ENCODE data around the gene TMEM121.

- no peak for TF ChIP-seq SIN3A (IDR thresholded peaks at IDR 0.05; ENCODE audit: borderline replicate concordance, insufficient read depth, low read length)
- no peak for TF ChIP-seq POLR2AphosphoS5 (IDR thresholded peaks at IDR 0.05; ENCODE audit: low read depth, low read length)
- TF ChIP-seq REST (IDR thresholded peaks at IDR 0.05; ENCODE audit: insufficient read depth in 1 of 2, low read depth in 2 of 2, low read length in 2 of 2), result no peak
- no peak for TF ChIP-seq TAF1 (IDR thresholded peaks at IDR 0.05; ENCODE audit: borderline replicate concordance, insufficient read depth, low read length)
- TF ChIP-seq FOXP2 (optimal IDR thresholded peaks at IDR 0.05; ENCODE audit: borderline replicate concordance, extremely low read depth, extremely low read length, insufficient read depth), result no peak
Observed at GRCh38 chr14:105507247-105507646, 19.1 kb upstream of the TMEM121 start.

All from PFSK-1 (cell line).